HUES64 (cell line): ENCODE measurements around the gene ZNF768.

ENCODE experiments used
- H3K27ac ChIP-seq: 2 replicates; pipeline ENCODE4 v1.7.0; 2013; ENCODE audit warnings: low read depth, low read length, inconsistent platforms
- H3K27me3 ChIP-seq: 2 replicates; pipeline ENCODE4 v1.6.1; 2013; ENCODE audit warnings: mild to moderate bottlenecking, low read length; ENCODE audit not compliant: insufficient read depth
- H3K36me3 ChIP-seq: 2 replicates; pipeline ENCODE4 v1.6.1; 2013; ENCODE audit warnings: mild to moderate bottlenecking, low read length; ENCODE audit not compliant: insufficient read depth
- H3K4me1 ChIP-seq: 2 replicates; pipeline ENCODE4 v1.6.1; 2013; ENCODE audit warnings: mild to moderate bottlenecking, low read length, moderate library complexity; ENCODE audit not compliant: insufficient read depth
- H3K4me3 ChIP-seq: 2 replicates; pipeline ENCODE4 v1.5.1; 2013; ENCODE audit warnings: mild to moderate bottlenecking, low read length, moderate library complexity
- H3K9ac ChIP-seq: 2 replicates; pipeline ENCODE4 v1.6.1; 2013; ENCODE audit warnings: mild to moderate bottlenecking, low read depth, low read length
- H3K9me3 ChIP-seq: 2 replicates; pipeline ENCODE4 v1.6.1; 2013; ENCODE audit warnings: low read depth, low read length; ENCODE audit not compliant: insufficient read depth
- WGBS: fragments of 150-250, 120-280 bp; methylation state at CpG from one replicate; pipeline ENCODE4 v1.1.7; 2013; ENCODE audit warnings: missing lambda C conversion rate; 5-methylcytosine and 5-hydroxymethylcytosine counted together

The ZNF768 gene

DNA sequence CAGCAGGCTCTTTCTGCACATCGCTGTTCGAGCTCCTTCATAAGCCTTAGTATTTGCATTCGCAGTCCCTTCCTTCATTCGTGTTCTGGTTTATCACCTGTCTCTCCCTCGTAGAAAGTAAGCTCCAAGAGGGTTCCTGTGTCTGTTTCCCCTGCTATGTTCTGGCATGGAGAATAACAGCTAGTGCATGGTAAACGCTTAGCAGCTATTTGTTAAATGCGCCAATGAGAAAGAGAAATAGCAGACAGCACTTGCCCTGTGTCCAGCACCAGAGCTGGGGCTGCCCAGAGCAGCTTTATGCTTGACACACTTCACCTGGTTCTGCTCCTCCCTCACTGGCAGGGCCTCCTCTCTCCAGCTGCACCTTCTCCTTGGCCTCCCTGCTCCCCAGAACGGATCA is 39.6 kb upstream of the ZNF768 start:
- WGBS, result 86% methylated on average over 8 of the region's 8 CpGs

DNA sequence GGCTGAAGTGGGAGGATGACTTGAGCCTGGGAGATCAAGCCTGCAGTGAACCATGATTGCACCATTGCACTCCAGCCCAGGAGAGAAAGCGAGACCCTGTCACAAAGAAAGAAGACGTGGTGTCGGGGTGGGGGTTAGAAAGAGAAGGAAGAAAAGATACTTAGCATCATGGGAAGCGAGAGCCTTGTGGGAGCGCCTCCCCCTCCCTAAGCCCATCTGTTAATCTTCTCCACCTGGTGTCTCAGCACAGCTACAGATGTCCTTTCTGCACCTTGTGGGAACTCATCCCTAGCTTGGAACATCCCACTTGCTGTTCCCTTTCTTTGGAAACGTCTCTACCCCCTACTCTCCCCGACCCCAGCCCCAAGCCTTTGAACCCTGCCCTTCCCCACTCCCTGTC is 39.2 kb upstream of the ZNF768 start:
- H3K27ac ChIP-seq, result no peak overlapping the region
- WGBS, result 70% methylated on average over 7 of the region's 7 CpGs
- no peaks in the 10 kb centered on the region for H3K36me3 ChIP-seq

More for the DNA sequence above, 39.6 kb upstream of the ZNF768 start:
- no peak overlapping the region for H3K9ac ChIP-seq
- no peak overlapping the region for H3K27ac ChIP-seq
- H3K4me3 ChIP-seq, result no peak overlapping the region
- no peaks in the 10 kb centered on the region for H3K36me3 ChIP-seq
- peaks cover 3% of the 10 kb centered on the region for H3K4me1 ChIP-seq
- no peaks in the 10 kb centered on the region for H3K9me3 ChIP-seq
- H3K27me3 ChIP-seq, result no peaks in the 10 kb centered on the region

DNA sequence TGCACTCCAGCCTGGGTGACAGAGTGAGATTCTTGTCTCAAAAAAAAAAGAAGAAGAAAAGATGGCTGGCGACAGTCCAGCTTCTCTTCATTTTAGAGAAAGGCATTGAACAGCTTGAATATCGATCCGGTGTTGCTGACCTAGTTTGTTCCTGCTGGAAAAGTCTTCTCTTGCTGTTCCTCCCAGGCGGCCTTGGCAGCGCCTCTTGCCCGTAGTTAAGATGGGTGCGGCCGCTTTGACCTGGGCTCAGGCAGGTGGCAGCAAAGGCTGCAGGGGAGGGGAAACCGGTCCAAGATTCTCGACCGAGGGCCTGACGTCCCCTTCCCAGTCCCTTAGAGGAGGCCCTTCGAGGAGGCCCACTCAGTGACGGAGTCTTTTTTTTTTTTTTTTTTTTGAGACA is 35.7 kb upstream of the ZNF768 start:
- H3K27ac ChIP-seq, result no peak overlapping the region
- no peaks in the 10 kb centered on the region for H3K36me3 ChIP-seq
- no peaks in the 10 kb centered on the region for H3K27me3 ChIP-seq
- no peaks in the 10 kb centered on the region for H3K4me1 ChIP-seq
- WGBS, result 95% methylated on average over 14 of the region's 14 CpGs
- H3K9ac ChIP-seq, result no peak overlapping the region
- H3K4me3 ChIP-seq, result no peak overlapping the region
- H3K9me3 ChIP-seq, result no peaks in the 10 kb centered on the region

More for the DNA sequence above, 39.2 kb upstream of the ZNF768 start:
- Histone ChIP-seq H3K27me3 (no peaks in the 10 kb centered on the region), H3K4me1 (peaks cover 3% of the 10 kb centered on the region), H3K4me3 (no peak overlapping the region), H3K9me3 (no peaks in the 10 kb centered on the region), H3K9ac (no peak overlapping the region)

DNA sequence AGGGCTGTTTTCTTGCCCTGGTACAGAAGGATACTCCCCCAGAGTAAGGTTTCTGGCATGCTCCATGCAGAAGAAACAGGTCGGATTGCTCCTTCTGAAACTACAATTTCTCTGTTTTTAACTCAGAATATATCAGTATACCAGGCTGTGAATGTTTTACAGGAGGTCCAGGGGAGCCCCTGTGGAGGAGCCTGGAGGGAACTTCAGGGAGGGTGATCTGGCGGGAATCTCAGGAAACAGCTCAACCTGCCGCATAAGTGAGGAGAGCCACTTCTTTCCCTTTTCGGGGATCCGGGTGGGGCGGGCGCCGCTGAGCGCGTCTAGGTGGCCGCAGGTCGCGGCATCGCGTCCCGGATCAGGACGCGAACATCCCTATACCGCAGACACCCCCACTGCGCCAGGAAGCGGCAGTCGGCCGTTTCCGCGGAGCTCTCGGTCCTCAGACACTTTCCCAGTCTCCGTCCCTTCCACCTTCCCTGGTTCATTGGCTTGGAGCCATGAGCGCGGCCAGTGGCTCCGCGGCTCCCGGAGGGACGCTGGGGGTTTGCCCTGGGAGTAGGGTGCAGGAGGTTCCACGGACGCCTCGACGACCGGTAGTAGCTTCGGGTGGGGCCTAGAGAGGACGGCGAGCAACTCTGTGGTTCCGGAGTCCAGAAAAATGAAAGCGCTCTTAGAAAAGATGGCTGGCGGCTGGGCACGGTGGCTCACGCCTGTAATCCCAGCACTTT is 34.9 kb upstream of the ZNF768 start:
- Histone ChIP-seq H3K27ac (no peak overlapping the region), H3K27me3 (no peaks in the 10 kb centered on the region), H3K9ac (no peak overlapping the region), H3K36me3 (no peaks in the 10 kb centered on the region), H3K4me1 (no peaks in the 10 kb centered on the region), H3K4me3 (peak overlapping the region; percentile 14; the same call in 1 of the 2 replicates), H3K9me3 (no peaks in the 10 kb centered on the region)
- WGBS, result 92% methylated on average over 46 of the region's 46 CpGs

DNA sequence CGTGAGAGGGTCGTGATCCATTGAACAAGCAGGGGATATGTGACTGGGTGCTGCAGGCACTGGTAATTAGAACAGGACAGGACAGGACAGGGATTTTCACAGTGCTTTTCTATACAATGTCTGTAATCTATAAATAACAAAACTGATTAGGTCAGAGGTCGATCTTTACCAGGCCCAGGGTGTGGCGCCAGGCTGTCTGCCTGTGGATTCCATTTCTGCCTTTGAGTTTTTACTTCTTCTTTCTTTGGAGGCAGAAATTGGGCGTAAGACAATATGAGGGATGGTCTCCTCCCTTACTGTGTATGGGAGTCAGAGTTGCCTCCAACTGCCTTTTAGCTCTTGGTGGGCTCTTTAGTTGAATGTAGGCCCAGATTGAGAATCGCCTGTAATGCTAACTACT is 33.3 kb upstream of the ZNF768 start:
- H3K9me3 ChIP-seq, result no peaks in the 10 kb centered on the region
- 96% methylated on average over 6 of the region's 6 CpGs for WGBS
- no peak overlapping the region for H3K9ac ChIP-seq
- no peaks in the 10 kb centered on the region for H3K27me3 ChIP-seq
- H3K4me1 ChIP-seq, result no peaks in the 10 kb centered on the region
- no peak overlapping the region for H3K27ac ChIP-seq
- no peak overlapping the region for H3K4me3 ChIP-seq
- peaks cover 11% of the 10 kb centered on the region for H3K36me3 ChIP-seq

DNA sequence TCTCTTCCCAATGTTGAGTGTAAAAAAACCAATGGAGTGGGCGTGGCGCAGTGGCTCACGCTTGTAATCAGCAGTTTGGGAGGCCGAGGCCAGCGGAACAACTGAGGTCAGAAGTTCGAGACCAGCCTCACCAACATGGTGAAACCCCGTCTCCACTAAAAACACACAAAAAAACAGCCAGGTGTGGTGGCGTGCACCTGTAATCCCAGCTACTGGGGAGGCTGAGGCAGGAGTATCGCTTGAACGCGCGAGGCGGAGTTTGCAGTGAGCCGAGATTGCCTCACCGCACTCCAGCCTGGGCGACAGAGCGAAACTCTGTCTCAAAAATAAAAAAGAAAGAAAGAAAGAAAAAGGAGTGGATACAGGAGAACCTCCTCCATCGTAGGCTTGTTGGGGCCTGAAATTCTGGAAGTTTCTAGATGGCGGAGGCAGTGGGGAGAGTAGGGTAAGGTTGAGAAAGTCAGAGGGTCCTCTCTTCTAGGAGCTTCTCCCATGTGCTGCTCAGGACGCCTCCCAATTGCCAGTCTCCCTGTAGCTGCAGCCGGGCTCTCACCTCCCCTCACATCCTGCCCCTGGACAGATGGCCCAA is 32.5 kb upstream of the ZNF768 start:
- Histone ChIP-seq H3K27ac (peak overlapping the region; percentile 91; the same call in 1 of the 2 replicates), H3K9ac (peak overlapping the region; percentile 70), H3K4me1 (no peaks in the 10 kb centered on the region), H3K4me3 (peak overlapping the region; percentile 84), H3K9me3 (no peaks in the 10 kb centered on the region), H3K36me3 (peaks cover 18% of the 10 kb centered on the region), H3K27me3 (no peaks in the 10 kb centered on the region)
- WGBS, result 87% methylated on average over 21 of the region's 21 CpGs

DNA sequence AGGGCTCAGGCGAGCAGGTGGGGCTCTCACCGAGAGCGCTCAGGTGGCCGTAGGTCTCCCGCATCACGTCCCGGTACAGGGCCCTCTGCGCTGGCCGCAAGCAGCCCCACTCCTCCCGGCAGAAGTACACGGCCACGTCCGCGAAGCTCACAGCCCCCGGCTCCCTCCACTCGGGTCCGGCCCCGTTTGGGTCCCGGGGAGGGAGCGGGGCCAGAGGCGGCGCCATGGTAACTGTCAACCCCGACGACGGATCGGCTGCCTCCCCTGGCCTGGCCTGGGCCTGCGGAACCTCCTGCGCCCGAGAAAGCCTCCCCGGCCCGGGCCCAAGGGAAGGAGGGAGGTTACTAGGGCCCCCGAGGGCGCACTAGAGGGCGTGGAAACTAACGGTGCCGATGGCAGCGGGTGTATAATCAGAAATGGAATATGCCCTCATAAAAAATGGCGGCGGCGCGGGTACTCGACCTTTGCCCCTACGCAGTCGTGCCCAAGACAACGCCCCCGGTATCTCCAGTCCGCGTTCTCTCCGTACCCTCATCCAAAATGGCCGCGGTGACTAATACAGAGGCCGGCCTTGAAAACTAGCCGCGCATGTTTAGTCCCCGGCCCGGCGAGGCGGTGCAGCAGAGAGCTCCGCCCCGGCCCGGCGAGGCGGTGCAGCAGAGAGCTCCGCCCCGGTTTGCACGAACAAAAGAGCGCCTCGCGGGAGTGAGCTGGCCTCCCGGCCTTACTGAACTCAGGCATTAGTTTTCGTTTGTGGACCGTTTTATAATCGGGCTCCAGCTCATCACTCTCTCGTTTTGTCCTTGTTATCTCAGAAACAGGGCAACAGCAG is 31.8 kb upstream of the ZNF768 start, which contains the start of gene ZNF764:
ZNF764 (minus strand) TSS at position 418 of the 832 bp plus-strand sequence; CDS start at position 226, 192 bp downstream.
- Histone ChIP-seq H3K4me1 (no peaks in the 10 kb centered on the region), H3K4me3 (peak within 1 kb of the TSS; percentile 84), H3K36me3 (peaks cover 22% of the 10 kb centered on the region), H3K9ac (peak within 1 kb of the TSS; percentile 78), H3K9me3 (no peaks in the 10 kb centered on the region), H3K27me3 (no peaks in the 10 kb centered on the region), H3K27ac (peak within 1 kb of the TSS; percentile 91; the same call in 1 of the 2 replicates)
- under 1% methylated on average over 74 of the region's 74 CpGs for WGBS

DNA sequence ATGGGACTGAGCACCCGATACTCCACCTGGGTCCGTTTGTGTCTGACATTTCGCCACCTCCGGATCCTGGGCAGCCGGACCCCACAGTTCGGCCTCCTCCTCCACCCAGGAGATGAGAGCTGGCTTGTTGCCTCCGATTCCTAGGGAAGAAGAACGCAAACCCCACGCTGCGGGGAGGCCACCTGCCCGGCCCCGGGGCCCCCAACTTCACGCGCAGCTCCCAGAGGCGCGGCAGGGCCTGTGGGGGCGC is 31.3 kb upstream of the ZNF768 start:
- Histone ChIP-seq H3K36me3 (peaks cover 25% of the 10 kb centered on the region), H3K27ac (peak overlapping the region; percentile 91; the same call in 1 of the 2 replicates), H3K4me1 (no peaks in the 10 kb centered on the region), H3K27me3 (no peaks in the 10 kb centered on the region), H3K4me3 (peak overlapping the region; percentile 84), H3K9me3 (no peaks in the 10 kb centered on the region), H3K9ac (peak overlapping the region; percentile 78)
- WGBS, result 1% methylated on average over 17 of the region's 17 CpGs

DNA sequence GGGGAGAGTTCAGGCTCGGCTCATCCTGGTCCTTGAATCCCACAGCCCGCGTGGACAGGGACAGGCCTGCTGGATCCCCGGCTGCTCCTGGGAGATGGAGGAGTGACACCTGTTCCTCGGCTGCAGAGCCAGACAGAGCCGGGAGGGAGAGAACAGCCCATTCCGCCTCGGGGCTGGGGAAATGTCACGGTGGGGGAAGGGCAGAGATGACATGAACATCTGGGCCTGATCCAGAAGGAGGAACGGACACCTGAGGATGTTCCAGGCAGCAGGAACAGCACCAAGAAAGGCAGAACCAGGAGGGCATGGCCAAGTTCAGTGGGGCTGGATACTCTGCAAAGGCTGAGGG is 29.7 kb upstream of the ZNF768 start:
- peaks cover 25% of the 10 kb centered on the region for H3K36me3 ChIP-seq
- H3K9ac ChIP-seq, result no peak overlapping the region
- 75% methylated on average over 10 of the region's 10 CpGs for WGBS
- no peaks in the 10 kb centered on the region for H3K4me1 ChIP-seq
- no peaks in the 10 kb centered on the region for H3K27me3 ChIP-seq
- no peaks in the 10 kb centered on the region for H3K9me3 ChIP-seq
- H3K27ac ChIP-seq, result no peak overlapping the region
- H3K4me3 ChIP-seq, result no peak overlapping the region

DNA sequence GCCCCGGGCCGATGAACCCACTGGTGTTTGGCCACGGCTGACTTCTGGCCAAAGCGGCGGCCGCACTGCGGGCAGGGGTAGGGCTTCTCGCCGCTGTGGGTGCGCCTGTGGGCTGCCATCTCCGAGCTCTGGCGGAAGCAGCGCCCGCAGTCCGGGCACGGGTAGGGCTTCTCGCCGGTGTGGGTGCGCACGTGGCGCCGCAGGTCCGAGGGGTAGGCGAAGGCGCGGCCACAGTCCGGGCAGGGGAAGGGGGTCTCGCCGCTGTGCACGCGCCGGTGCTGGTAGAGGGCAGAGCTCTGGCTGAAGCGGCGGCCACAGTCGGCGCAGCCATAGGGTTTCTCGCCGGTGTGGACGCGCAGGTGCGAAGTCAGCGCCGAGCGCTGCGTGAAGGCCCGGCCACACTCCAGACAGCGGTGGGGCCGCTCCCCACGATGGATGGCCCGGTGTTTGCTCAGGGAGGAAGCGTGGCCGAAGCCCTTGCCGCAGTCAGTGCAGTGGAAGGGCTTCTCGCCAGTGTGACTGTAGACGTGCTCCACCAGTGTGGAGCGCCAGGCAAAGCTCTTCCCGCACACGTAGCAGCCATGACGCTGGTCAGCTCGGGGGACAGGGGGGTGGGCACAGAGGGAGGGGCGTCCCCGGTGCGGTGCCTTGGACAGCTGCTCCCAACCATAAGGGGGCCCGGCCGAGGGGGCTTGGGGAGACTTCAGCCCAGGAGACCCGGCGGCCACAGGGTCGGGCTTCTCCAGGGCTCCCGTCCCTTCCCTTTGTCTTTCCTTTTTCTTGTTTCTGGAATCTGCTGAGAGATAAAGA is 29.2 kb upstream of the ZNF768 start:
- Histone ChIP-seq H3K4me1 (no peaks in the 10 kb centered on the region), H3K36me3 (peaks cover 25% of the 10 kb centered on the region), H3K27ac (no peak overlapping the region), H3K9ac (no peak overlapping the region), H3K9me3 (no peaks in the 10 kb centered on the region), H3K4me3 (no peak overlapping the region), H3K27me3 (no peaks in the 10 kb centered on the region)
- WGBS, result 97% methylated on average over 69 of the region's 69 CpGs
